Gastrocnemius medialis (tissue), 4 donors: ENCODE measurements around the gene AIMP2.

Experiments used
- CTCF ChIP-seq, 5 experiments: fragments of 450-650 bp in 3 of 5; fragments of 200-600 bp in 2 of 5; sonication (generic) in 2 of 5; IDR thresholded peaks in 4 of 5; conservative IDR thresholded peaks in 1 of 5; 1 replicate in 4 of 5; 2 replicates in 1 of 5; pipeline ENCODE4 v1.5.1; 2016 to 2019; ENCODE audit warnings: antibody characterized with exemption in 5 of 5, mild to moderate bottlenecking in 3 of 5, moderate library complexity in 3 of 5
- POLR2A ChIP-seq, 2 donors: fragments of 450-650 bp; IDR thresholded peaks; one replicate each; pipeline ENCODE4 v1.6.1; 2017; ENCODE audit warnings: antibody characterized with exemption in 2 of 2, mild to moderate bottlenecking in 2 of 2, moderate library complexity in 2 of 2

GRCh38 chr7:6071406-6071805, 62.3 kb downstream of the AIMP2 start:
- no peak for TF ChIP-seq CTCF (IDR thresholded peaks at IDR 0.05 in 4 of 5, conservative IDR thresholded peaks at IDR 0.05 in 1 of 5)
- TF ChIP-seq POLR2A (IDR thresholded peaks at IDR 0.05), result no peak
